ENCODE measurements around the gene NTNG1. TPM values are rescaled to one million over a fixed set of nuclear protein-coding genes. Genes with fewer than 3 reads are reported as not detected.
A peak's percentile ranks its signal among the peaks of the same experiment; 100 is the strongest.

The NTNG1 gene
- total and polyA plus RNA-seq, 2 of the 13 experiments (the other 11 are each of a cell fraction or from before 2014, with no cell fraction given): not detected

DNA sequence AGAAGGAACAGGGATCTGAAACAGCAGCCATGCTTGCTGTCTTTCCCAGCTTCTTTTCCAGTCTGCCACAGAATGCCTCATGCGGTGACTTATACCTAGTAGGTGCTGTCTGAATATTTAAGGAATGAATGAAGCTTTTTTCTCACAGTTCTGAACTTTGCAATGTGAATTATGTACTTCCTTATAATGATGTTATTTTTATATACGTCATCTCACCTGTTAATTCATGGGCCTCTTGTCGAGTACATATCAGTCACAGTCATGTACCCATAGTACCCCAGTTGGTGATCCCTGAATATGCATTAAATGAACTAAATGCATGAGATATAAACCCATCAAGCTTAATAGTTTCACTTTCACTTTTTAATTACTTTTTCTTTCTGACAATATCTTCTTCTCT is 132.7 kb downstream of the NTNG1 start:
- Histone ChIP-seq H2AFZ (ENCODE audit: low read length) (no peak overlapping the region), H3K36me3 (replicated peaks in 1 of 2; ENCODE audit: control insufficient read depth in 1 of 2, insufficient read depth in 2 of 2, low read length in 2 of 2) (no peaks in the 10 kb centered on the region), H3K27me3 (ENCODE audit: control insufficient read depth in 1 of 2, insufficient read depth in 2 of 2, low read length in 2 of 2) (no peaks in the 10 kb centered on the region), H3K27ac (ENCODE audit: extremely low read length, insufficient read depth, low read length) (no peak overlapping the region), H3K79me2 (ENCODE audit: insufficient read depth, low read length) (no peaks in the 10 kb centered on the region), H3K4me3 (replicated peaks in 1 of 3; ENCODE audit: insufficient read depth in 1 of 3, low read depth in 2 of 3, low read length in 3 of 3) (no peak overlapping the region), H3K4me1 (ENCODE audit: insufficient read depth, low read length) (no peaks in the 10 kb centered on the region), H3K9ac (ENCODE audit: insufficient read depth, low read depth, low read length) (no peak overlapping the region), H3K9me3 (ENCODE audit: low read length) (no peaks in the 10 kb centered on the region), H4K20me1 (ENCODE audit: insufficient read depth, low read length) (no peaks in the 10 kb centered on the region), H3K4me2 (ENCODE audit: low read depth, low read length) (no peak overlapping the region)
- in situ Hi-C loops (cut with HindIII; ENCODE audit: extremely low pct_ligation_motif_present, low pct_unique_long_range_greater_than_20kb): no loop called here
- DNase-seq (ENCODE audit: low spot score) (no peak), ATAC-seq (no peak), FAIRE-seq (no peak)
- ChIA-PET POLR2A (no interaction called here), CTCF (ENCODE audit: low intra/inter-chr PET ratio, low total read pairs) (no interaction called here)
- BruUV-seq (replicated peaks): no TSS peak
- intact Hi-C loops (cut with micrococcal nuclease; ENCODE audit: unreplicated experiment): no loop called here
- 42% methylated on average over 3 of the region's 3 CpGs for WGBS (ENCODE audit: low lambda C conversion rate)
- TF ChIP-seq PITX1 (CRISPR knock-in tag; IDR thresholded peaks at IDR 0.05) (no peak), CREB1 (IDR thresholded peaks at IDR 0.05) (peak; percentile 54), CREB1 (CRISPR knock-in tag; IDR thresholded peaks at IDR 0.05) (no peak)
- TF ChIP-seq, protein P1, sequence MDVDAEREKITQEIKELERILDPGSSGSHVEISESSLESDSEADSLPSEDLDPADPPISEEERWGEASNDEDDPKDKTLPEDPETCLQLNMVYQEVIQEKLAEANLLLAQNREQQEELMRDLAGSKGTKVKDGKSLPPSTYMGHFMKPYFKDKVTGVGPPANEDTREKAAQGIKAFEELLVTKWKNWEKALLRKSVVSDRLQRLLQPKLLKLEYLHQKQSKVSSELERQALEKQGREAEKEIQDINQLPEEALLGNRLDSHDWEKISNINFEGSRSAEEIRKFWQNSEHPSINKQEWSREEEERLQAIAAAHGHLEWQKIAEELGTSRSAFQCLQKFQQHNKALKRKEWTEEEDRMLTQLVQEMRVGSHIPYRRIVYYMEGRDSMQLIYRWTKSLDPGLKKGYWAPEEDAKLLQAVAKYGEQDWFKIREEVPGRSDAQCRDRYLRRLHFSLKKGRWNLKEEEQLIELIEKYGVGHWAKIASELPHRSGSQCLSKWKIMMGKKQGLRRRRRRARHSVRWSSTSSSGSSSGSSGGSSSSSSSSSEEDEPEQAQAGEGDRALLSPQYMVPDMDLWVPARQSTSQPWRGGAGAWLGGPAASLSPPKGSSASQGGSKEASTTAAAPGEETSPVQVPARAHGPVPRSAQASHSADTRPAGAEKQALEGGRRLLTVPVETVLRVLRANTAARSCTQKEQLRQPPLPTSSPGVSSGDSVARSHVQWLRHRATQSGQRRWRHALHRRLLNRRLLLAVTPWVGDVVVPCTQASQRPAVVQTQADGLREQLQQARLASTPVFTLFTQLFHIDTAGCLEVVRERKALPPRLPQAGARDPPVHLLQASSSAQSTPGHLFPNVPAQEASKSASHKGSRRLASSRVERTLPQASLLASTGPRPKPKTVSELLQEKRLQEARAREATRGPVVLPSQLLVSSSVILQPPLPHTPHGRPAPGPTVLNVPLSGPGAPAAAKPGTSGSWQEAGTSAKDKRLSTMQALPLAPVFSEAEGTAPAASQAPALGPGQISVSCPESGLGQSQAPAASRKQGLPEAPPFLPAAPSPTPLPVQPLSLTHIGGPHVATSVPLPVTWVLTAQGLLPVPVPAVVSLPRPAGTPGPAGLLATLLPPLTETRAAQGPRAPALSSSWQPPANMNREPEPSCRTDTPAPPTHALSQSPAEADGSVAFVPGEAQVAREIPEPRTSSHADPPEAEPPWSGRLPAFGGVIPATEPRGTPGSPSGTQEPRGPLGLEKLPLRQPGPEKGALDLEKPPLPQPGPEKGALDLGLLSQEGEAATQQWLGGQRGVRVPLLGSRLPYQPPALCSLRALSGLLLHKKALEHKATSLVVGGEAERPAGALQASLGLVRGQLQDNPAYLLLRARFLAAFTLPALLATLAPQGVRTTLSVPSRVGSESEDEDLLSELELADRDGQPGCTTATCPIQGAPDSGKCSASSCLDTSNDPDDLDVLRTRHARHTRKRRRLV (CRISPR knock-in tag; IDR thresholded peaks at IDR 0.05): no peak

DNA sequence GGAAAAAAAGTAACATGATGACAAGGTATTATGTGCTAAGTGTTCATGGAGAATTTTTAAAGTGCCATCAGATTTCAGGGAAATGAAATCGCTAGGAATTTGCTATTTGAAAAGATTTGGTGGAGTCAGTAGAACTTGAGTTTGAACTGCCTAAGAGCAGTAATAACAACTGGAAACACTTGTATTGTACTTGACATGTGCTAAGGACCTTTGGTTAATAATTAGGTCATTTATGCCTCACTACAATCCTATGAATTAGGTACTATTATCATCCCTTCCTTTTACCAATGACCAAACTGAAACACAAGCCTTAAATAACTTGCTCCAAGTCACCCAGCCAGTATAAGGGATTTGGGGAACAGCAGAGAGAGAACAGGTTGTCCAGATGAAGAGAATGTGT is 133.4 kb downstream of the NTNG1 start:
- 35% methylated on average over 1 of the region's 1 CpG for WGBS (ENCODE audit: low lambda C conversion rate)
- Histone ChIP-seq H3K9ac (ENCODE audit: insufficient read depth, low read depth, low read length) (no peak overlapping the region), H3K27ac (ENCODE audit: extremely low read length, insufficient read depth, low read length) (no peak overlapping the region), H3K4me3 (replicated peaks in 1 of 3; ENCODE audit: insufficient read depth in 1 of 3, low read depth in 2 of 3, low read length in 3 of 3) (no peak overlapping the region), H3K4me1 (ENCODE audit: insufficient read depth, low read length) (no peaks in the 10 kb centered on the region), H3K27me3 (ENCODE audit: control insufficient read depth in 1 of 2, insufficient read depth in 2 of 2, low read length in 2 of 2) (no peaks in the 10 kb centered on the region), H3K79me2 (ENCODE audit: insufficient read depth, low read length) (no peaks in the 10 kb centered on the region), H3K4me2 (ENCODE audit: low read depth, low read length) (no peak overlapping the region), H4K20me1 (ENCODE audit: insufficient read depth, low read length) (no peaks in the 10 kb centered on the region), H2AFZ (ENCODE audit: low read length) (no peak overlapping the region), H3K9me3 (ENCODE audit: low read length) (no peaks in the 10 kb centered on the region), H3K36me3 (replicated peaks in 1 of 2; ENCODE audit: control insufficient read depth in 1 of 2, insufficient read depth in 2 of 2, low read length in 2 of 2) (no peaks in the 10 kb centered on the region)
- intact Hi-C loops (cut with micrococcal nuclease; ENCODE audit: unreplicated experiment): no loop called here
- TF ChIP-seq, protein P2, sequence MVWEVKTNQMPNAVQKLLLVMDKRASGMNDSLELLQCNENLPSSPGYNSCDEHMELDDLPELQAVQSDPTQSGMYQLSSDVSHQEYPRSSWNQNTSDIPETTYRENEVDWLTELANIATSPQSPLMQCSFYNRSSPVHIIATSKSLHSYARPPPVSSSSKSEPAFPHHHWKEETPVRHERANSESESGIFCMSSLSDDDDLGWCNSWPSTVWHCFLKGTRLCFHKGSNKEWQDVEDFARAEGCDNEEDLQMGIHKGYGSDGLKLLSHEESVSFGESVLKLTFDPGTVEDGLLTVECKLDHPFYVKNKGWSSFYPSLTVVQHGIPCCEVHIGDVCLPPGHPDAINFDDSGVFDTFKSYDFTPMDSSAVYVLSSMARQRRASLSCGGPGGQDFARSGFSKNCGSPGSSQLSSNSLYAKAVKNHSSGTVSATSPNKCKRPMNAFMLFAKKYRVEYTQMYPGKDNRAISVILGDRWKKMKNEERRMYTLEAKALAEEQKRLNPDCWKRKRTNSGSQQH (CRISPR knock-in tag; IDR thresholded peaks at IDR 0.05; ENCODE audit: low read depth): no peak
- in situ Hi-C loops (cut with HindIII; ENCODE audit: extremely low pct_ligation_motif_present, low pct_unique_long_range_greater_than_20kb): no loop called here
- ChIA-PET POLR2A (no interaction called here), CTCF (ENCODE audit: low intra/inter-chr PET ratio, low total read pairs) (no interaction called here)
- BruUV-seq (replicated peaks): no TSS peak
- no peak for FAIRE-seq
- no peak for DNase-seq (ENCODE audit: low spot score)
- ATAC-seq: no peak
